ENCODE measurements around the gene TTC33.
"Not testable (repeated sequence)": the region's sequence is repeated elsewhere in the genome, so short reads cannot be mapped to it uniquely, and the experiment has no call there.

Gene TTC33

DNA sequence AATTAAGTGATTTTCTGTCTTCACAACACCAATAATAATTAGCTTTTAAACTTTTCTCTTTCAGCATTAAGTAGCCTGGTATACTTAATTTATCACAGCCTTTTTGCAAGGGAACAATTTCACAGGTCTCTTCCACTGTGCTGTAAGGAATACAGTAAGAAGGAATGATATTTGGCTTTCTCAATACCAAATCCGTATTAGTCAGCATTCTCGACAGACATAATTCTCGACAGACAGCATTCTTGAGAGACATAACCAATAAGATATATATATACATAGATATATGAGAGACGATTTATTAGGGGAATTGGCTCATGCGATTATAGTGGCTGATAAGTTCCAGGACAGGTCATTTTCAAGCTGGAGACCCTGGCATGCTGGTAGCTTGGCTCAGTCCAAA, 24.4 kb upstream of the TTC33 start:
- no peak for DNase-seq (ENCODE audit: low read depth in 2 of 2)

DNA sequence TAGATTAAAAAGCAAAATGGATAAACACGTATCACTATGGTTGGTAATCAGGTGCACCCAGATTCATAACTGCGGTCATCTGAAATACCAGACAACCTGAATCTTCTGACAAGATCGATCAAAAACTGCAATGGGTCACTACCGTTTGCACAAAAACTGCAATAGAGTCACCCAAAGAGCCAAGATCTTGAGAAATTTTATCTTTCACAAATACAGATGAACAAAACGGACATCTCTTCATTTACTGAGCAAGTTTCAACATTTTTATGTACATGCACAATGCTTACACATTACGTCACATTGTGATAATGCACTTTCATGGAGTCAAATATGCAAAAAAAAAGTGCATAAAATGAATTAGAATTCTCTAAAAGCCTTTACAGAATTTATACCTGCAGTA, 23.8 kb upstream of the TTC33 start:
- DNase-seq (ENCODE audit: low read depth in 2 of 2): no peak

DNA sequence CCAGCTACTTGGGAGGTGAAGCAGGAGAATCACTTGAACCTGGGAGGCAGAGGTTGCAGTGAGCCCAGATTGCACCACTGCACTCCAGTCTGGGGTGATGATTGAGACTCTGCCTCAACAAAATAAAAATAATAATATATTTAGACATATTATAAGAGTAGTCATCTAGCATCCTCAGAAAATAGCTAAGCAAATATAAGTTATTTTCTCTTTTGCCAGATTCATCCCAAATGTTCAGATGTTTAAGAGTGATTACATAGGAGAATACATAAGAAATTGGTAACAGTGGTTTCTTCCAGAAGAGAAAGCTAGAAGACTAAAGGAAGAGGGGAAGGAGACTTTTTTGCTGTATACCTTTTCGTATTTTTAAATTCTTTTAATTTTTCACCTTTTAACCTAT, 22.4 kb upstream of the TTC33 start:
- DNase-seq (ENCODE audit: low read depth in 2 of 2): no peak

DNA sequence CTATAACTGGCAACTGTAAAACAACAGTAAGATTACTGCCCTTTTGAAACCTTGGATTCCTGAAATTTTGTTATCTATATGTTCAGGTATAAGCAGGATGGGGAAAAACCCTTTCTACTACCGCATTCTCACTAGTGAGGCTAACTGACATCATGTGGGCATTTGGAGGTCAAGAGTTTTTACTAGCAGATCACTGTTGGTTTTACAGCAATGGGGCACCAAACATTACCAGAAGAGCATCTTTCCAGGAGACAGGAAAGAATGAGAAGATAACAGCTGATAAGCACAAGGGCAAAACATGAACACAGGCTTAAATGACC, 20.9 kb upstream of the TTC33 start:
- no peak for DNase-seq (ENCODE audit: low read depth in 2 of 2)

DNA sequence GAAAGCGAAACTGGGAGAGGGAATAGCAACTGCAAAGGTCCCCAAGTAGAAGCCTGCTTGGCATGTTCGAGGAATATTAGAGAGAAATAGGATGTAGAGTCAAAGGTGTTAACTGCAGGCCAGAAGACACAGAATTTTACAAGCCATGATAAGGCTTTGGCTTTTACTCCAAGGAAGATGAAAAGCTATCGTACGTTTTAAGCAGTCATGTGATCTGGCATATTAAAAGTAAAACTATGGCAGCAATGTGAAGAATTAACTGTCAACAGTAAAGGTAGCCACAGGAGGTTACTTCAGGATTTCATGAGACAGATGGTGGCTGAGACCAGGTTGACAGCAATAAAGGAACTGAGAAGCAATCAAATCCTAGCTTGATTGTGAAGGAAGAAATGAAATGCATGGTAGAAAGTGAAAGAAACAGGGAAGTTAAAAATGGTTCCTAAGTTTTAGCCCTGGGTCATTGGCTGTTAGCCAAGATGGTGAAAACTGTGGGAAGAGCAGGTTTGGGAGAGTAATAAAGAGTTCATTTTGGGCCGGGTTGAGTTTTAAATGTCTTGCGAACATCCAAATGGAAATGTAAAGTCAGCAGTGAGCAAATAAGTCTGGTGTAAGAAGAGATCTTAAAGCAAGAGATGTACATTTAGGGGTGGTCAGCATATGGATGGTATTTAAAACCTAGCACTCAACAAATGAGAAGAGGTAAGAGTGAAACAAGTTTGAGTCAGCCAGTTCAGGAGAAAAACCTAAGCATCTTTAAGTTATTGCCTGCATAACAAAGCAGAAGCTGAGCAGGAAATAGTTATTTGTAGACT, 20.3 kb upstream of the TTC33 start:
- no peak for DNase-seq (ENCODE audit: low read depth in 2 of 2)

DNA sequence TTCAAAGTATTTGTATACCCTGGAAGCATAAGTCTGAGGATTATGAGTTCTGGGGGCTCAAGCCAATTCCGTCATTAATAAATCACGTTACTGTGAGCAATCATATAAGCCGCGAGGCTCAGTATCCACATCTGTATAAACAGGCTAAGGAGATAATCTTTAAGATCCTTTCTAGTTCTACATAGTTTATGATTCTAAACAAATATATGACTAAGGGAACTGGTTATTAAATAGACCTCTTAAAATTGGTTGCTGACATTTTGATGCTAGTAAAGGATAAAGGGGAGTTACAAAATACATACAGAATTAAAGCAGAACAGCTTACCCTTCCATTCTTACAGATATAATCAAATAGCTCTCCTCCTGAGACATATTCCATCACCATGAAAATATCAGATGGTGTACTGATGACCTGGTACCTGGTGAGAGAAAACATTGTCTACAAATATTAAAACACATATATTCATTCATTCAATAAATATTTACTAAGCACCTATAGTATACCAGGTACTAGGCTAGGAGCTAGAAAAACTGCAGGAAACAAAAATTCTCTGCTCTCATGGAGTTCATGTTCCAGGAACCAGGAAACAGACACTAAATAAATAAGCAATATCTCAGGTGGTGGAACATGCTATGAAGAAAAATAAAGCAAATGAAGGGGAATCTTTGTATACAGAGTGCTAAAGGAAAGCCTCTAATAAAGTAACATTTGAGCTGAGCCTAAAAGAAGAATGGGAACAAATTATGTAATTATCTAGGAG, 19.5 kb upstream of the TTC33 start:
- DNase-seq (ENCODE audit: low read depth in 2 of 2): no peak

DNA sequence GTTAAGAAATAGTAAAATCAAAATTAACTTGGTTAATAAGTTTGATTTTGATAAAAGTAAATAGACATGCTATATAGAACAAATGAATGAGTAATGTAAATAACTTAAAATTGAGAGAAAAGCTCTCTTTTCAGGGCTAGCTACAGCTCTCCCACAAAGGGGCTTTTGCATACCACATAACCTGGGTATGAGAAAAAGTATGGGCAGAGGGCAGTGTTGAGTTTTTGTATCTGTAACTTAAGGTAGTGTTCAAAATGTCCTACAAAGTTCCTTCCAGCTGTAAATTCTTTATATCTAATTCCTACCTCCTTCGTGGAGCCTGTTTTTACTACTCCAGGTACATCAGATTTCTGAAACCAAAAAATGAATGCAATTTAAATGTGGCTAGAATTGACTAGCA, 18.9 kb upstream of the TTC33 start:
- DNase-seq (ENCODE audit: low read depth in 2 of 2): no peak

DNA sequence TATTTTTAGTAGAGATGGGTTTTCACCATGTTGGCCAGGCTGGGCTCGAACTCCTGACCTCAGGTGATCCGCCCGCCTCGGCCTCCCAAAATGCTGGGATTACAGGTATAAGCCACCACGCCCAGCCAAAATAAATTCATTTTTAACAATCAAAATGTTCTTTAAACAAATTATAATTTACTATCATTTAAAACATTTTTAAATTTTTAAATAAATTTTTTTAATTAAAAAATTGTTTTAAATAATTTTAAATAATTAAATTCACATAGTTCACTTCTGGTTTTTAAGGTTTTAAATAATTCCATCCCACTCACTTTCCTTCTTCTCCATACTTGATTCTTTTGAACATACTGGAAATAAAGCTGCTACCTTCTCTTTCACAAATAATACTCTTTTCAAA, 15.0 kb upstream of the TTC33 start:
- no peak for DNase-seq (ENCODE audit: low read depth in 2 of 2)

DNA sequence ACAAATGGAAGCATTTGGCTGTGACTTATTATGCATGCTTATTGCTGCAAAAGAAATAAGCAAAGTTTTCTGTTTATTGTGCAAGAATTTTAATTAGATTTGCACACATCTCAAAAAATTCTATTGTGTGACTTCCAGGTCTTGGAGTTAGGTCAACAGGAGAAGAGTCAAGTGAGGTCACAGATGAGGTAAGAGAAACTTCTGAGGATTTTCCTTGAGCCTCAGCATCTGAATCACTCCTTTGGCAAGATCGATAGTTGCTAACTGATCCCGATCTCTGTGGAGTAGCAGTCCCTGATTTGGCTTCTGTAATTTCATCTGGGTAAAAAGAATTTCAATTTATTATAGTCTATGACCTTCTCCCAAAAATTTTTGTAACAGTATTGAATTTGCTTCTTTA, 6.9 kb upstream of the TTC33 start:
- no peak for DNase-seq (ENCODE audit: low read depth in 2 of 2)

DNA sequence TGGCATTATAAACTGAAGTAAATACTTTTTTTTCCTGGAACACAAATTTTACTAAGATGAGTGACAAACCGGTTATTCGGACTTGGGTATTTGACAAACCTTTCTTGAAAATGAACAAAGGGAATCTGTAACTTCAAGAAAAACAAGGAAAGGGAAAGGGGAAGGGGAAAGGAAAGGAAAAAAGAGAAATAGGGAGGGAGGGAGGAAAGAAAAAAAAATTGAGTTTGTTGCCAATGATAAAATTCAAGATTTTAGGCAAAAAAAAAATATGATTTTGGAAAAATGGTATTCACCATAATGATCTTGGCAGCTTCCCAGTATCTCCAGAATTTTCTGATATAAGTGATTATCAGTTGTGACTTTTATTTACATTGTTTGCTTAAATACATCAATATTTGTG, 1.6 kb upstream of the TTC33 start:
- no peak for DNase-seq (ENCODE audit: low read depth in 2 of 2)

DNA sequence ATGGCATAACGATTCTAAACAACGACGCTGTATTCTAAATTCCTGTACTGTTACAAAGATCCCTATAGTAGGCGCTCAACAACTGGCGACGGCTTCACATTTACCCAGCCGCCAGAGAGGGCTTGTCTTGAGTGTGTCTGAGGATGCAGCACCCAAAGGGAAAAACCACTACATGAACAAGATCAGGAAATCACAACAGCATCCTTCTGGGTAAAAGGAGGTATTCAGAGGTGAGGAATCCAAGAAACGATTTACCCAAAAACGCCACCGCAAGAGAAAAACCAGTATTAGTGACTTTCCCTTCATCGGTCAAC, 711 bp downstream of the TTC33 start:
- peak; percentile 35 to 57 for DNase-seq (ENCODE audit: low read depth in 2 of 2)

DNA sequence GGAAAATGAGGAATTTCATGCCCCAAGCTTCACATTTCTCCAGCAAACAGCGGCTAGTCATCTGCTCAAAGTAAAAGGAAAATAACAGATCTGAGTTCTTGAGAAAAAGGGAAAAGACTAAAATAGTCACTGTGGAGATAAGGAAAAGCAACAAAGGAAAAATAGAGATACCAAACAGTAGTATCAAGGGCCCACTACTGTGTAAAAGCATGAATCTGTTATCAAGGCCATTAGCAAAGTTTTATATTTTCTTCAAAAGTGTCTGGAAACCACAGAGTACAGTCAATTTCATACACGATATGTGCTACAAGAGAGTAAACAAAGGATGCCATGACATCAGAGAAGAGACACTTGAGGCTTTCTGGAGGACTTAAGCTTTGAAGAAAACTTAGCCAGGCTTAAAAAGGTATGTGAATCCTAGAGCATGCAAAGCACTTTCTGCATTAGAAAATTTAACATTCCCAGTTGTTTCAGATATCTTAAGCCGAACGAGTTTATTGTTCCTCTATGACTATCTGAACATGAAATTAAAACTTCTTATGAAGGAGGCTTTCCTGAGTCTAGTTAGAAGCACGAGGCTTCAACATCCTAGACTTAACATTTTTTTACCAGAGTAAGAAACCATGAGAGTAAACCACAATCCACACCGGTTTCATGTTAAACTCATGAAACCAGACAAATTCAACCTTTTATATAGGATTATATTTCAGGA, 1.2 kb downstream of the TTC33 start:
- DNase-seq (ENCODE audit: low read depth in 2 of 2): no peak

DNA sequence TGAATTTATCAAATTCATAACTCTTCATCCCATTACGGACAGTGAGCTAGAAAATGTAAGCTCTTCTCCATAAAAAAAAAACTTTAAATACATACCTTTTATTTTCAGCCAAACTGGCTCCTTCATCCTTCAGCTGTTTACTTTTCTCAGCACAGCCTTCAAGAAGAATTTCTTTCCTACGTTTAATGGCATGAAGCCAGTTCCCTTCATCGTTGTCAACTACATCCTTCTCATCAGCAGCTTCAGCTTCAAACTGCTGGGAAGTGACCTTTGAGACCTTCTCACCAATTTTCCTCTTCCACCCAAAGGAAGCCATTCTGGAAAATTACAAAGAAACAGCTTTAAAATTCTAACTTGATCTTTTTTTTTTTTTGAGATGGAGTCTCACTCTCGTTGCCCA, 9.1 kb downstream of the TTC33 start:
- no peak for DNase-seq (ENCODE audit: low read depth in 2 of 2)

DNA sequence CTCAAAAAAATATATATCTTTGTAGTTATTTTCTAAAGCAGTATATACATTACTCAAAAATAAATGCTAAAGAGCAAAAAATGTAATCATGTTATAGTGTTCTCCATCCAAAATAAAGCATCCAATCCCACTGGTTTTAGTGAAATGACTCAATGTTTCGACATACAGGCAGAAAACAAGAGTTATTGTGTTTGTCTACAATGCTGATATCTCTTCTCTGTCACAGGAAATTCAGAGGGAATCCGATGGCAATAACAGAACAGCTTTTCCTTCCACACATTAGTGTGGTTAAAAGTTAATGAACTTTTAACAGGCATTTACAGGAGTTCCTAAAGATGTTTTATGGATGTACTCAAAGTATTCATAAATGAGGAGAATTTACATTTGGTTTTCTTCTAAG, 12.0 kb downstream of the TTC33 start:
- DNase-seq (ENCODE audit: low read depth in 2 of 2): no peak

DNA sequence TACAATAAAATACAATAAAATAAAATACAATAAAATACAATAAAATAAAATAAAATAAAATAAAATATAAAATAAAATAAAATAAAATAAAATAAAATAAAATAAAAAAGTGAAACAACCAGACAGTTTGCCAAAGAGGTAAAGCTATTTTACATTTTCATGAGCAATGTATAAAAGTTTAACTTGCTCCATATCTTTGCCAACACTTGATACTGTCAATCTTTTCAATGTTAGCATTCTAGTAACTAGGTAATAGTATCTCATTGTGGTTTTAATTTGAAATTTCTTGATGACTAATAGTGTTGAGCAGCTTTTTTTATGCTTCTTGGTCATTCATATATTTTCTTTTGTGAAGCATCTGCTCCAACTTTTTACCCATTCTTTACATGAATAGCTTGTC, 17.3 kb downstream of the TTC33 start:
- DNase-seq (ENCODE audit: low read depth in 2 of 2): no peak

DNA sequence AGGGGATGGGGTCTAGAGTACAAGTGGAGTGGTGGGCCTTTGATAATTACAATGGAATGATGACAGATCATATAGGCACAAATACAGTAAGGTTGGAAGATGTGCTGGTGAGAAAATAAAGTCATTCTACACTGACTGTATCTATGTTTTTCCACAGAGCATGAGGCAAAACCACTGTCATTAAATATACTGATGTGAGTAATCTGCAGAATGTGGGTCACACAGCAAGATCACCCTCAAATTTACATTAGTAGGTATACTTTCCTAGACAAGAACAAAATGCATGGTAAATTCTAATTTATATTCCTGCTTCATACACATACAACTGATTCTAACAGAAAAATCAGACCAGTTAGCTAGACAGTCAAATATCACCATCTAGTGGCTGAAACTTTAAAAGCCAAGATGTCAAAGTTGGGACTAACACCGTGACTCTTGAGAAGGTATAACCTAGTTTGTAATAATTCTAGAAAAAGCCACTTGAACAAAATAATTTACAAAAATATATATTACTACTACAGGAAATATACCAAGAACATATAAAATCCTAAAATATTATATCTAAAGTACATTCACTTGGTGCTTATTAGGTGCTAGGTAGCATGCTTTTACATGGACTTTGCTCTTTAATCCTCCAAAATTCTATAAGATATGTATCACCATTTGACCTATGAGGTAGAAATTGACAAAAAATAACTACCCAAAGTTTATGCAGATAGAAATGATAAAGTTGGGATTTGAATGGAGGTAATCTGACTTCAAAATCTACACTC, 19.5 kb downstream of the TTC33 start:
- DNase-seq (ENCODE audit: low read depth in 2 of 2): no peak

DNA sequence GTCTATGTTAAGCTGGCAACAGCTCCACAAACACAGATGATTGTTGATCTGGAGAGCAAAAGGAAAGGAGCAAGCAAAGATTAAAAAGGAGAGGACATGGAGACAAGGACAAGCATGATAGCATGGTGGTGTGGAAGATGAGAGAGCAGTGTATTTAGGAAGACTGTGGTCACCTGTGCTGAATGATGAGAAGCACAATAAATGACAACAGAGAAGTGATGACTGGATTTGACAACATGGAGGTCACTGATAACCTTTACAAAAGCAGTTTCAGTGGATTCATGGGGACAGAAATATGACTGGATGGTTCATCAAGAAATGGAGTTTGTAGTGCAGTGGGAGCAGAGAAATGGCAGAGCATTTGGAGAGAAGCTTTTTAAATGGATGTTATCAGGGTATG, 20.2 kb downstream of the TTC33 start:
- no peak for DNase-seq (ENCODE audit: low read depth in 2 of 2)

DNA sequence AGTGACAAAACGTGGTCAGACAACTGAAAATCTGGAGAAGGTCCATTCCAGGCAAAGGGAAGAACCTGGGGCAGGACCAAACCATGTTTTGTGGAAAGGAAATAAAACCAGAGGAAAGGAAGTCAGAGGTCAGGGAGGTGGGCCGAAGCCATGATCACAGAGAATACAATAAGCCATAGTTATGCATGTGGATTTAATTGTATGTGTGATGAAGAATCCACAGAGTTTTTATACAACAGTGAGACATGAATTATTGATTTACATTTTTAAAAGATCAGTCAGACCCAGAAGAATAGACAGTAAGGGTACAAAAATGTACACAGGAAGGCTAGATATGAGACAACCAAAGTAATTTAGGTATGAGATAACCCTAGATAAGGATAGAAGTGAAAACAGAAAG, 20.8 kb downstream of the TTC33 start:
- no peak for DNase-seq (ENCODE audit: low read depth in 2 of 2)

DNA sequence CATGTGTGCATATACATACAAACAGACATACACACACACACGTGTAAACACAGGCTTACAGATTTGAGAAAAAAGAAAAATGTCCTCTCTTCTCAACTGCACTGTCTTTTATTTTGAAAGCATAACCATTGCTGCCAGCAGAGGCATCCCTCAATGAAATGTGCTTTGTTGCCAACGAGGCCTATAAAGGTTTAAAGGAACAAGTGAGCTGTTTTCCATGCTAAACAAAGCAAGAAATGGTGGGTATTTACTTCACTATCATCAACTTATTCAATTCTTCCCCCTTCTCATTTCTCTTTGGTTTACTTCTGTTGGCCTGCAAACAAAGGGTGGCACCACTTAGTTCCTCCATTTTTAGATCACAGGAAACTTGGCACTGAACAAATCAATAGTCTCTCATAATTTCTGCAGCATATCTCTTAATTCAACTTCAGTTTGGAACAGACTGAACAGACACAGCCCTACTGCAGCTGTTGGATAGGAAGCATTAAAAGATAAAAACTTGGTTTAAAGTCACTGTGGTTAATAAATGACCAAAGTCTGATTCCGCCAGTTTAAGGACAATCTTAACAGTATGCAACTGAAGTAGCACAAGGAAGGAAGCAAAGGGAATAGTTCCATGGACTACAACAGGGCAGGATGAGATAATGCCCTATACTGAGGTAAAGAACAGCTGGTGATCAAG, 21.7 kb downstream of the TTC33 start:
- no peak for DNase-seq (ENCODE audit: low read depth in 2 of 2)

DNA sequence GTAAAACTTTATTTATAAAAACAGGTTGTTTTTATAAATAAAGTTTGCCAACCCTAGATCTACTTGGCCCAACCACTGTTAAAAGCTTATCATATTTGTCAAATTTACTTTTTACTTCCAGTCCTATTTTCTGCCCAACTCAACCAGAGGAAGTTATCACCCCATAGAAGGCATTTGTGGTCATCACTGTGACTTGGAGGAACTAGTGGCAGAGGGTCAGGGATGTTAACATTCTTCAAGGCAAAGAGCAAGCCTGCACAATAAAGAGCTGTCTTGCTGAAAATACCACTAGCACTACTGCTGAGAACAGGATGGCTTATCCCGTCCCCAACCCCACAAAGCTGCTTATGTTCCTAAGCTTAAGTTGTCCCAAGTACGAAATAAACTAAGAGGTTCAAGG, 22.3 kb downstream of the TTC33 start:
- DNase-seq (ENCODE audit: low read depth in 2 of 2): no peak

DNA sequence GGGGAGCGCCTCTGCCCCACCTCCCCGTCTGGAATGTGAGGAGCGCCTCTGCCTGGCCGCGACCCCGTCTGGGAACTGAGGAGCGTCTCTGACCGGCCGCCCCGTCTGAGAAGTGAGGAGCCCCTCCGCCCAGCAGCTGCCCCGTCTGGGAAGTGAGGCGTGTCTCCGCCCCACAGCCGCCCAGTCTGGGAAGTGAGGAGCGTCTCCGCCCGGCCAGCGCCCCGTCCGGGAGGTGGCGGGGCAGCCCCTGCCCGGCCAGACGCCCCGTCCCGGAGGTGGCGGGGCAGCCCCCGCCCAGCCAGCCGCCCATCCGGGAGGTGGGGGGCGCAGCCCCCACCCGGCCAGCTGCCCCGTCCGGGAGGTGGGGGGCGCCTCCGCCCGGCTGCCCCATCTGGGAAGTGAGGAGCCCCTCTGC, 33.3 kb downstream of the TTC33 start:
- DNase-seq (ENCODE audit: low read depth in 2 of 2): not testable (repeated sequence)

DNA sequence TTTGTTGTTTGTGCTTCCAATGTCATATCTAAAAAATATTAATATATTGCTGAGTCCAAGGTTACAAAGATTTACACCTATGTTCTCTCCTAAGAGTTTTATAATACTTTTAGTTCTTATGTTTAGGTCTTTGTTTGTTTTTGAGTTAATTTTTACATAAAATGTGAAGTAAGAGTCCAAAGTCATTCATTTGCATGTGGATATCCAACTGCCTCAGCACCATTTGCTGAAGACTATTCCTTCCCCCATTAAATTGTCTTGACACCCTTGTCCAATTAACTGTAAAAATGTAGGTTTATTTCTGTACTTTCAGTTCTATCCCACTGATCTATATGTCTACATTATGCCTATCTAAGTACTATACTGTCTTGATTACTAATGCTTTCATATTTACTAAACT, 35.7 kb downstream of the TTC33 start:
- no peak for DNase-seq (ENCODE audit: low read depth in 2 of 2)
